Peyer's patch (tissue), 4 donors: ENCODE data around the gene DNAL4.

Experiments used
- POLR2A ChIP-seq, 2 donors: fragments of 450-650 bp; IDR thresholded peaks; one replicate each; pipeline ENCODE4 v1.5.1; 2017; ENCODE audit warnings: antibody characterized with exemption in 2 of 2, mild to moderate bottlenecking in 2 of 2, moderate library complexity in 2 of 2
- TF ChIP-seq, protein P1 (sequence below), 6 experiments: fragments of 450-650 bp in 4 of 6; fragments of 200-600 bp in 2 of 6; sonication (generic) in 1 of 6; IDR thresholded peaks; one replicate each; pipeline ENCODE4 v1.5.1; 2017 to 2019; ENCODE audit warnings: antibody characterized with exemption in 6 of 6, mild to moderate bottlenecking in 3 of 6, moderate library complexity in 1 of 6

DNA sequence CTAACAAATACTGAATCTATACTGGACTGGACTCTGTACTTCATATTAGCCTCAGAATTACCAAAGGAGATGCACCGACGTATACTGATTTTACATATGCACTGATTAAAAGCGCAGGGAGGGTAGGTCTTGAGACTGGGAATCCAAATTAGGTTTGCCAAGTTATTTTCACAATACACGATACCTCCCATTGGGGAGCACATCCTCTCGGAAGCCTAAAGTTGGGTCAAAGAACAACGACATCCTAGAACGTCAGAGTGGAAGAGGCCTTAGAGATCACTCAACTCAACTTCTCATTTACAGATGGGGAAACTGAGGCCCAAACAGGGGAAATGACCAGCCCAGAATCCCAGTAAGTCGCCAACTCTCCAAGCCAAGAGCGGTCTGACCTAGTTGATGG lies 626 bp downstream of the DNAL4 start:
- TF ChIP-seq, protein P1, sequence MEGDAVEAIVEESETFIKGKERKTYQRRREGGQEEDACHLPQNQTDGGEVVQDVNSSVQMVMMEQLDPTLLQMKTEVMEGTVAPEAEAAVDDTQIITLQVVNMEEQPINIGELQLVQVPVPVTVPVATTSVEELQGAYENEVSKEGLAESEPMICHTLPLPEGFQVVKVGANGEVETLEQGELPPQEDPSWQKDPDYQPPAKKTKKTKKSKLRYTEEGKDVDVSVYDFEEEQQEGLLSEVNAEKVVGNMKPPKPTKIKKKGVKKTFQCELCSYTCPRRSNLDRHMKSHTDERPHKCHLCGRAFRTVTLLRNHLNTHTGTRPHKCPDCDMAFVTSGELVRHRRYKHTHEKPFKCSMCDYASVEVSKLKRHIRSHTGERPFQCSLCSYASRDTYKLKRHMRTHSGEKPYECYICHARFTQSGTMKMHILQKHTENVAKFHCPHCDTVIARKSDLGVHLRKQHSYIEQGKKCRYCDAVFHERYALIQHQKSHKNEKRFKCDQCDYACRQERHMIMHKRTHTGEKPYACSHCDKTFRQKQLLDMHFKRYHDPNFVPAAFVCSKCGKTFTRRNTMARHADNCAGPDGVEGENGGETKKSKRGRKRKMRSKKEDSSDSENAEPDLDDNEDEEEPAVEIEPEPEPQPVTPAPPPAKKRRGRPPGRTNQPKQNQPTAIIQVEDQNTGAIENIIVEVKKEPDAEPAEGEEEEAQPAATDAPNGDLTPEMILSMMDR (IDR thresholded peaks at IDR 0.05): no peak
- TF ChIP-seq POLR2A (IDR thresholded peaks at IDR 0.05): no peak
